Measurements from ENCODE around the gene REG1B.

REG1B gene

DNA sequence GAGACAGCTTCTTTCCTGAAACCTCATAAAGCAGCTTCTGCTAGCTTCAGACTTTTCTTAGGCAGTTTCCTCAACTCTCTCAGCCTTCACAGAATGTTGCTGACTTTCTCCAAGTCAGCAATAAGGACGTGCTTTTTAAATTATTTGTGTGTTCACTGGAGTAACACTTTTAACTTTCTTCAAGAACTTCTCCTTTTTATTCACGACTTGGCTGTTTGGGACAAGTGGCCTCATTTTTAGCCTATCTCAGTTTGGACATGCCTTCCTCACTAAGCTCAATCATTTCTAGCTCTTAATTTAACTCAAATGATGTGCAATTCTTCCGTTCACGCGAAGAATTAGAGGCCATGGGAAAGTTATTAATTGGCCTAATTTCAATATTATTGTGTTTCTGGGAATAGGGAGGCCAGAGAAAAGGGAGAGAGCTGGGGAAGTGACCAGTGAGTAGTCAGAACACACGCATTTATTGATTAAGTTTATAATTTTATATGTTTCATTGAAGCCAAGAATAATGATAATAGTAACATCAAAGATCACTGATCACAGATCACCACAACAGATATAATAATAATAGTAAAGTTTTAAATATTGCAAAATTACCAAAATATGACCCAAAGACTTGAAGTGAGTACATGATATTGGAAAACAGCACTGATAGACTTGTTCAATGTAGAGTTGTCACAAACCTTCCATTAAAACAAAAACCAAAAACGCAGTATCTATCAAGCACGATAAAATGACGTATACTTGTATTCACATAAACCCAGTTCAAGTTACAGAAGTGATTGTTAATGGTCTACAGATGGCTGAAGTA lies 37.3 kb upstream of the REG1B start:
- no peaks in the 10 kb centered on the region for H3K36me3 ChIP-seq
- DNase-seq: no peak
- H3K27me3 ChIP-seq (ENCODE audit: insufficient read depth, low read depth, severe bottlenecking): peaks cover 34% of the 10 kb centered on the region
- no peaks in the 10 kb centered on the region for H3K9me3 ChIP-seq (ENCODE audit: severe bottlenecking)
- H3K27ac ChIP-seq: no peak overlapping the region
- no peak for TF ChIP-seq CTCF (IDR thresholded peaks at IDR 0.05; ENCODE audit: low read depth, low read length)
- H3K4me3 ChIP-seq (ENCODE audit: low read depth, low read length): no peak overlapping the region

DNA sequence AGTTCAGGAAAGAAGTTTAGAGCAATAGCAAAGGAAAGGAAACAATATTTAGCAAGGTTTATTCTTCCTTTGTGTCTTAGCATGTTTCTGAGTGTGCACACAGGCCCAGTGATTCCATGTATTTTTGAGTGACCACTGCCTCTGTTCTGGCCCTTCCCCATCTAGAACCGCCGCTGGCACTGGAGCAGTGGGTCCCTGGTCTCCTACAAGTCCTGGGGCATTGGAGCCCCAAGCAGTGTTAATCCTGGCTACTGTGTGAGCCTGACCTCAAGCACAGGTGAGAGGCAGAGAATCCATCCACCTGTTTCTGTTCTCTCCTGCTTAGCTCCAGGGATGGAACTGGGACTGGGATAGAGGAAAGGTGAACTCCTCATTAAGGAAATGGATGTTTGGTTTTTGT lies 34.9 kb upstream of the REG1B start:
- no peak overlapping the region for H3K4me3 ChIP-seq (ENCODE audit: low read depth, low read length)
- no peak for DNase-seq
- H3K36me3 ChIP-seq: no peaks in the 10 kb centered on the region
- no peaks in the 10 kb centered on the region for H3K9me3 ChIP-seq (ENCODE audit: severe bottlenecking)
- peaks cover 28% of the 10 kb centered on the region for H3K27me3 ChIP-seq (ENCODE audit: insufficient read depth, low read depth, severe bottlenecking)
- H3K27ac ChIP-seq: no peak overlapping the region
- TF ChIP-seq CTCF (IDR thresholded peaks at IDR 0.05; ENCODE audit: low read depth, low read length): no peak

DNA sequence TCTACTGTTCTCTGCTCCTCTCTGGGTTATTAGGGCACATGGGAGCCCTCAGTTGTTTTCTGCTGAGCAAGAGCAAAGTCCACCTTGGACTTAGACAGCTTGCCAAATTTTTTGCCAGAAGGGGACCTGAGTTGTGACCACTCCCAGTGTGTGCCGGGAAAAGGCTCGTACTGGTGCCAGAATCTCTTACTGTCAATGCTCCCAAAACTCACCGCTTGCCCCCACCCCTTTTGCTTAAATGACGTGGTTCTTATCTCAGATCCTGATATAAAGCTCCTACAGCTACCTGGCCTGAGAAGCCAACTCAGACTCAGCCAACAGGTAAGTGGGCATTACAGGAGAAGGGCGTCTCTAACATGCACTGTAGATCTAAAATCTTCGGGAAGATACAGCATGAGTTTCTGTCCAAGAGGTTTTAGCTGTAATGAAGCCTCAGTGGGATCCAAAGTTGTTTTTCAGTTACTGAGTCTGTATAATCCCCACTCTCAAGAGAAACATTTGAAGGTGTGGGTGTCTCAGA lies 32.5 kb upstream of the REG1B start, which contains the start of gene REG1A:
TSS of gene REG1A (plus strand) at position 295 of the 520 bp plus-strand sequence. CDS start 374 bp downstream, outside the sequence.
- H3K9me3 ChIP-seq (ENCODE audit: severe bottlenecking): no peaks in the 10 kb centered on the region
- DNase-seq: no peak
- no peak within 1 kb of the TSS for H3K27ac ChIP-seq
- peaks cover 20% of the 10 kb centered on the region for H3K27me3 ChIP-seq (ENCODE audit: insufficient read depth, low read depth, severe bottlenecking)
- no peak for TF ChIP-seq CTCF (IDR thresholded peaks at IDR 0.05; ENCODE audit: low read depth, low read length)
- no peak within 1 kb of the TSS for H3K4me3 ChIP-seq (ENCODE audit: low read depth, low read length)
- H3K36me3 ChIP-seq: no peaks in the 10 kb centered on the region

DNA sequence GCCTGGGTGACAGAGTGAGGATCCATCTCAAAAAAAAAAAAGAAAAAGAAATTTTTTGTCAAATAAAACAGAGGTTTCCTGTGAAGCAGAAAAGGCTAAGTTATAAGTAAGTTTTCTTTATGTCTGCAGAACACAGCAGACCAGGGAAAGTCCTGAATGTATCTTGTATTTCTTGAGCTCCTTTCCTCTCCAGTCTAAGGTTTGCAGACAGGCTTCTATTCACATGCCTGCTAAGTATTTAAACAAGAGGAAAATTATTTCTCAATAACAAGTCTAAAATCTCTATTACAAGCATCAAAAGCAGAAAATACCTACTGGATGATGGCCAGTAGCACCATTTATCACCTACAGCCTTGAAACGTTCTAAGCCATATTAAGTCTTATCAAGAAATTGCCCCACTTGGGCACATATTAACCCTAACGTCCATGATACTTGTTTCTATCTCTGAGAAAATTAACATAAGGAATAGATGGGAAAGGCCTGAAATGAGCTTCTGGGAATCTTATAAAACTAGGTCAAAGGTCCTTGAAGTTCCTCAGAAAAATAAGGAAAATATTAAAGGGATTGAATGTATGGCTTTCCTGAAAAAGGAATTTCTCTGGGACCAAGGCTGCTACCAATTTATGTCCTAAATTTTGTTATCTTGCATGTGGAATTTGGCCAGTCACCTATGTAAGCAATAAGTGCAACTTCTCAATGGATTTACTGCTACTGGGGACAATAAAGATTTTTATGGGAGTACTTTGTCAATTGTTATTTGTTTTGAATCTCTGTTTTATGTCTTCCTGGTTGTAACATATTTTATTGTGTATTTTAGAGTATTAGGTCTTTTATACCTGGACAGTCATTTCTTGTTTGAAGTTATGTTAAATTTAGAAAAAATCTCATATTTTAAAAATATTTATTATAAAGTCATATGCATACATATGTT lies 29.5 kb upstream of the REG1B start:
- H3K36me3 ChIP-seq: no peaks in the 10 kb centered on the region
- DNase-seq: no peak
- peaks cover 17% of the 10 kb centered on the region for H3K27me3 ChIP-seq (ENCODE audit: insufficient read depth, low read depth, severe bottlenecking)
- H3K27ac ChIP-seq: no peak overlapping the region
- no peak for TF ChIP-seq CTCF (IDR thresholded peaks at IDR 0.05; ENCODE audit: low read depth, low read length)
- no peaks in the 10 kb centered on the region for H3K9me3 ChIP-seq (ENCODE audit: severe bottlenecking)
- H3K4me3 ChIP-seq (ENCODE audit: low read depth, low read length): no peak overlapping the region

- no peak for TF ChIP-seq CTCF (IDR thresholded peaks at IDR 0.05; ENCODE audit: low read depth, low read length)
- H3K27me3 ChIP-seq (ENCODE audit: insufficient read depth, low read depth, severe bottlenecking): peaks cover 18% of the 10 kb centered on the region
- no peak for DNase-seq
- H3K36me3 ChIP-seq: no peaks in the 10 kb centered on the region
- H3K27ac ChIP-seq: no peak overlapping the region
- no peak overlapping the region for H3K4me3 ChIP-seq (ENCODE audit: low read depth, low read length)
- no peaks in the 10 kb centered on the region for H3K9me3 ChIP-seq (ENCODE audit: severe bottlenecking)
Measured at GRCh38 chr2:79114797-79115494, 27.2 kb upstream of the REG1B start.

Data from WERI-Rb-1 (cell line).